GM21515 (cell line): ENCODE results near the gene ARFRP1.
"Not testable (repeated sequence)": the region's sequence is repeated elsewhere in the genome, so short reads cannot be mapped to it uniquely, and the experiment has no call there.

Experiments used
- ATAC-seq: cut with Tn5 transposase; IDR thresholded peaks from one replicate; pipeline ENCODE4 v1.9.1; 2021; ENCODE audit not compliant: unreplicated experiment

The ARFRP1 gene

DNA sequence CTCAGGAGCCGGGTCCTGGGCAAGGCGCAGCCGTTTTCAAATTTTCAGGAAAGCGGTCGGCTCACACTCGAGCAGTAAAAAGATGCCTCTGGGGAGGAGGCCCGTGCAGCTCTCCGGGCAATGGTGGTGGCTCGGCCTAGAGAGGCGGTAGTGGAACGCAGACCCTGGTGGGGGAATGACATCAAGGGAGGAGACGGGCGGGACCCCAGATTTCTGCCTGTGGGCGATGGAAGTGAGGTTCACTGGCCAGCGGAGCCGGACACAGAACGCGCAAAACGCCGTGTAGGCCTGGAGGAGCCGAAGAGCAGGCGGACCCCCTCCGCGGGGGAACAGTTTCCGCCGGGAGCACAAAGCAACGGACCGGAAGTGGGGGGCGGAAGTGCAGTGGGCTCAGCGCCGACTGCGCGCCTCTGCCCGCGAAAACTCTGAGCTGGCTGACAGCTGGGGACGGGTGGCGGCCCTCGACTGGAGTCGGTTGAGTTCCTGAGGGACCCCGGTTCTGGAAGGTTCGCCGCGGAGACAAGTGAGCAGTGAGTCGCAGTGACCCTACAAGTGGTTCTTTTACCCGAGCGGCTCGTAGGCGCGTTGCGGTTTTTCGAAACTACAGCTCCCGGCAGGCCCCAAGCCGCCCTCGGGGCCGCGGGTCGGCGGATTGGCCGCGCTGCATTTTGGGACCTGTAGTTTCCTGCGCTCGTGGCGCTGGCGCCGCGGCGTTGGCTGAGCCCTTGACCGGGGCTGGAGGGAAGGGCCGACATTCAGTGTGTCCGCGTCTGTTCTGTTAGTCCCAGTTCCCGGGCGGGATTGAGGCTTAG lies 49.6 kb downstream of the ARFRP1 start, which contains the start of gene RTEL1:
Gene RTEL1 (plus strand): TSS at position 376 of the 812 bp plus-strand sequence. CDS start 1,091 bp downstream, outside the sequence.
- peak; percentile 76 for ATAC-seq

DNA sequence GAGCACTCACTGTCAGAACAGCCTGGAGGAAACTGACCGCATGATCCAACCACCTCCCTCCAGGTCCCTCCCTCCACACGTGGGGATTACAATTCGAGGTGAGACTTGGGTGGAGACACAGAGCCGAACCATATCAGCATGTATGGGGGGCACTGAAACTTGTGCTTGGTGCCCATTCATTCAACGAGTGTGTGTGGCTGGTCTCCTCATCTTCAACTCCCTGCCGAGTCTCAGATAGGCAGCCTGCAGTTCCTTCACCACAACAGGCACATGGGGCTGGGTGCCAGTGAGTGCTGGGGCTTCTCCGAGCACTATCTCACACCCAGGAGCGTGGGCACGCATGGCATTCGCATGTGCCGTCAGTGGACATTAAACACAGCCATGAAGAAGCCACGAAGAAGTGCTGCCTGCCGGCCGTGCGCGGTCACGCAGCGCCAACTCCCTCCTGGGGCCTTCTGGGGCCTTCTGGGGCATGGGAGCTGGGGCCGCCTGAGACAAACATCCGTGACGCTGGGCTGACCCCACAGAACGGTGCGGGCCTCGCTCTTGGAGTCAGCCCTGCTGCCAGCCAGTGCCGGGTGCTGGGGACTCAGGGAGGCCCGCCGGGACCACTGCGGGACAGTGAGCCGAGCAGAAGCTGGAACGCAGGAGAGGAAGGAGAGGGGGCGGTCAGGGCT lies 50.4 kb downstream of the ARFRP1 start:
- peak; percentile 6 for ATAC-seq

DNA sequence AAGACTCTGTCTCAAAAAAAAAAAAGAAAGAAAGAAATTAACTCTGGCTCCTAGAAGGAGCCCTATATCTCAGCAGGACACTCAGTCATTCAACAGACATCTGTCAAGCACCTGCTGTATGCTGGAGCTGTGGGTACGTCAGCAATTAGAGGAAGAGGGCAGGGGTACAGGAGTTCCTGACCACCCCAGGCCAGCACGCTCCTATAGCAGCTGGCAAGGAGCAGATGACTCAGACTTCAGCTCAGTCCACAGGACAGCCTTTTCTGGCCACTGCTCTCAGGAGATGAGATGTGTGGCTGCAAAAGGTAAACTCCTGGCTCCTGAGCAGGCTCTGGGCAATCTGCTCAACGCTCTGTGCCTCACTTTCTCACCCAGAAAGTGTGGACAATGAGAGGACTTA lies 51.3 kb downstream of the ARFRP1 start:
- no peak for ATAC-seq

DNA sequence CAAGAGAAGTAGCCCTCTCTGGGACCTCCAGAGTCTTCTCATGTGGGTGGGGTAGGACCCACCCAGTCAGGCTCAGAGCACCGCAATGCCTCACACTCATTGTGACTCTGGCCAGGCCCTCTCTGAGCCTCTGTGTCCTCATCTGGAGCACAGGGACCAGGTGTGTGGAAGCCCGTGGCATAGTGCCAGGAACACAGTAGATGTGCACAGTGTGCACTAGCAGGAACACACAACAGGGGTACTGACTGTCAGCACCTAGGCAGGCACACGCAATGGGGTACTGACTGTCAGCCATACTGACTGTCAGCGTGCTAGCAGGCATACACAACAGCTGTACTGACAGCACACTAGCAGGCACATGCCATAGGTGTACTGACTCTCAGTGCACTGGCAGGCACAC lies 52.5 kb downstream of the ARFRP1 start:
- ATAC-seq, result no peak

DNA sequence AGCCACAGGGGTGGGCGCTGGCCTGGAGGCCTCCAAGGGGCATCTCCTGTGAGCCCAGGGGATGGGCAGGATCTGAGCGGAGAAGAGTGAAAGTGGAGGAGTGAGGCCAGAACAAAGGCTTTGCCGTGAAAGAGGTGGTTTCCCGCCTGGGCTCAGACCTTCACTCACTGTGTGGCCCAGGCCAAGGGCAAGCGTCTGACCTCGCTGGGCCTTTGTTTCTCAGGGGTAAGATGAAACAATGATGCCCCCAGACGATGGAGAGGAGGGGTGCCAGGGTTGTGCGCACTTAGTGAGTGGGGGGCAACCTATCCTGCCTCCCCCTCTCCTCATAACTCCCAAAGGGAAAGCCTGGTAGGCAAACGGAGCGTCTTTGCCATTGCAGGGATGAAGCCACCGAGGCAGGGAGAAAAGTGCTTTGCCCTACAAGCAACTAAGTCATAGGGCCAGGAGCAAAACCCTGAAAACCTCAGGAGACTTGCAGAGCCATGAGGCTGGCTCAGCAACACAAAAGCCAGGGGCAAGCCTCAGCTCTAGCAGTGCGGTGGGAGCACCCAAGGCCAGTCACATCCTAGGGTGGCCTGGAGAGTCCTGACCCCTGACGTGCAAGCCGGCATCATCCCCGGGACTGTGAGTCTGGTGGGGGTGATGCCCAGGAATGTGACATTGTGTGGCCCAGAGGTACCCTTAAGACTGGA lies 53.7 kb downstream of the ARFRP1 start:
- no peak for ATAC-seq

DNA sequence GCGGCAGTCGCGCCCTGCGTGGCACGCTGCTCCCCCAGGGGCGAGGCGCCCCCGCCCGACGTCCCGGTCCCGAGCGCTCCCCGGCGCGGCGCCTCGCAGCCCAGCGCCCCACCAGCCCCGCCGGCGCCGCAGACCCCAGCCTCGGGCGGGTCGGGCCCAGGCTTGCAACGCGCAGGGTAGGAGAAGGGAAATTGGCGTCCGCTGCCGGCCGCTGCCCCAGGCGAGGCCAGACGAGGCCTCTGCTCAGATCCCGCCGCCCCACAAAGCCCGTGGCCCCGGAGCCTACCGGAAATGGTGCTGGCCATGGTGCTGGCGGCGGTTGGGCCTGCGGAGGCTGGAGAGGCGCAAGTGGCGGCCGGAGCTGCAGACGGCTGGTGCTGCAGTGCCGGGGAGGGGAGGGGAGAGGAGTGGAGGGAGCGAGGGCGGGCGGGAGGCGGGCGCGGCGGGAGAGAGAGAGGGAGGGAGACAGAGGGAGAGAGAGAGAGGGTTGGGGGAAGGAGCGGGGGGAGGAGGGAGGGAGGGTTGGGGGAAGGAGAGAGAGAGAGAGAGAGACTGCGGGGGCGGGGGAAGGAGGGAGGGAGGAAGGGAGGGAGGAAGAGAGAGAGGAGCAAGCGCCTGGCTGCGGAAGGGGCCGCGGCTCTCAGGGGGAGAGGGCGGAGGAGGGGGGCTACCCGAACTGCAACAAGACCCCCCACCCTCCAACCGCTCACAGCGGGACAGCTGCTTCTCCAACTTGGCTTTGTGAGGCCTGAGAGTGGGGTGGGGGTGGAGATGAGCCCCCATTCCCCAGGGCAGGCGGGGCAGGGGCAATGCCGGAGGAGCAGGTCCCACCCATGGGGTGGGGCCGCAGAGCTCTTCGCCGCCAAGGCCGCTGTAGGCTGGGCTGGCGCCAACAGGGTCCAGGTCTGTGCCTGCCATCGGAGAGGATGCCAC lies 54.5 kb downstream of the ARFRP1 start, which contains the start of gene STMN3:
Gene STMN3 (minus strand): TSS at position 384 of the 933 bp plus-strand sequence. CDS start 79 bp downstream, at position 305.
- ATAC-seq, result no peak

DNA sequence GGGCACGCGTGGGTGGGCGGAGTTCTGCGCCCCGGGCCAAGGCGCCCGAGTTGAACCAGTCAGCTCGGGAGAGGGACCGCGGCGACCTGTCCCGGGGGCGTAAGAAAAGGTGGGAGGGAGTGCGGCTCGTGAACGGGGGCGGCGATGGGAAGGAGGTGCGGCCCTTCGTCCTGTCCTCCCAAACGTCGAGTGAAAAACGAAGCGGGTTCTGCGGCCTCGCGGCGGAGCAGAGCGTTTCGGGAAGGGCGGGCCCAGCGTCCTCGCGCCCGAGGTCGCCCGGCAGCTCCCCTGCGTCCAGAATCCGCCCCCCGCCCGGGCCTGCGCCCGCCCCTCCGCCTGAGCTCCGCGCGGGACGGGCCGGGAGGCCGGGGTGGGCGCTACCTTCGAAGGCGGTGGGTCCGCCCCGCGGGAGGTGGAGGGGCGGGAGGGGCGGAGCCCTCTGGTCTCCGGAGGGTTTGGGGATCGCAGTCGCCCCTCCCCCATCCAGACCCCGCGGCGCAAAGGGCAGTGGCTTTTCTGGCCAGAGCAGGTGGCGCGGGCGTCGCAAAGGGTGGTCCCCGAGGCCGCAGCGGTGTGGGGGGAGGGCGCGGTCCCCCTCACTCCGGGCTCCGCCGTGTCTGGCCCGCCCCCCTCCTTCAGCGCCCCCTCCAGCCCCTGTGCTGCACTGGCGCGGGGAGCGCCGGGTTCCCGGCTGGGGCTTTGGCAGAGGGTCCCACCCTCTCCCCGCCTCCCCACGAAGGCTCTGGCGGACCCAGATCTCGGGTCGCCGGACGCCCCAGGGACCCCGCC lies 55.4 kb downstream of the ARFRP1 start:
- no peak for ATAC-seq

DNA sequence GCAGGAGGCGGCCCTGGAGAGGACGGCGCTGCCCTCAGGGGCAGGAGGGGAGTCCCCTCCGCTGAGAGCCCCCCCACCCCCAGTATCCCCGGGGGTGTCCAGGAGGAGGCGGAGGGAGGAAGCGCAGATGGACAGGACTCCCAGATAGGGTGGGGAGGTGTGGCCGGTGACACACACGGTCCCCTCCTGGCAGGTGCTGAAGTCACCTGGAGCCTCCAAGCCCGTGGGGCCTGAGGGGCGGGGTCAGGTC lies 55.9 kb downstream of the ARFRP1 start:
- no peak for ATAC-seq

DNA sequence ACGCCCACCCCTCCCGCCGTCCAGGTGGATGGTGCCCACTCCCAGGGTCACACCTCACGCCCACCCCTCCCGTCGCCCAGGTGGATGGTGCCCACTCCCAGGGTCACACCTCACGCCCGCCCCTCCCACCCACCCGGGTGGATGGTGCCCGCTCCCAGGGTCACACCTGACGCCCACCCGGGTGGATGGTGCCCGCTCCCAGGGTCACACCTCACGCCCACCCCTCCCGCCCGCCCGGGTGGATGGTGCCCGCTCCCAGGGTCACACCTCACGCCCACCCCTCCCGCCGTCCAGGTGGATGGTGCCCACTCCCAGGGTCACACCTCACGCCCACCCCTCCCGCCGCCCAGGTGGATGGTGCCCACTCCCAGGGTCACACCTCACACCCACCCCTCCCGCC lies 57.3 kb downstream of the ARFRP1 start:
- not testable (repeated sequence) for ATAC-seq

DNA sequence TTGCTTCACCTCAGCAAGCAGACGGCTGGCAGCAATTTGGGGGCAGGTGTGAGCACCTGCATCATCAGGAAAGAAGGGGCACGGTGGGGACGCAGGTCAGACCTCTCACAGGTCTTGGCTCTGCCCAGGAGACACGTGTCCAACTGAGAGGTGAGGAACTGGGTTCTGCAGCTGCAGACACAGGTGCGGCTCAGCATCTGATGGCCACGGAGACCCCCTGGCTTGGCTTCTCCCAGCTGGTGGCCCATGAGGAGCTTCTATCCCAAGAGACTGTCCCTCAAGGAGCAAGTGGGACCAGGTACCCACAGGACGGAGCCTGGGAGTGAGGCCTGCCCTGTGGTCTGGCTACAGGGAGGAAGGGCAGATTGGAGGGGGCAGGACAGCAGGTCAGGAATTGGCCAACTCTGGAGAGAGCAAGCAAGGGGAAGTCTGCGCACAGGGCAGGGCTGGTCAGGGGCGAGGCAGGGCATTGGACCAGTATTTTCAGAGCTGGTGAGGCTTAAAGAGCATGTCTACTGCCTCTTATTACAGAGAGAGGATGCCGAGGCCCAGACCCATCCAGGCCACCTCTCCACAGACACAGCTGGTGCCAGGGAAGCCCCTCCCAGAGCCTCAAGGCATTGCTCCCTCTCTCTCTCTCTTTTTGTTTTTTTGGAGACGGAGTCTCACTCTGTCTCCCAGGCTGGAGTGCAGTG lies 58.7 kb downstream of the ARFRP1 start:
- ATAC-seq, result no peak
